ENCODE results near the gene P2RX6.

Gene P2RX6

DNA sequence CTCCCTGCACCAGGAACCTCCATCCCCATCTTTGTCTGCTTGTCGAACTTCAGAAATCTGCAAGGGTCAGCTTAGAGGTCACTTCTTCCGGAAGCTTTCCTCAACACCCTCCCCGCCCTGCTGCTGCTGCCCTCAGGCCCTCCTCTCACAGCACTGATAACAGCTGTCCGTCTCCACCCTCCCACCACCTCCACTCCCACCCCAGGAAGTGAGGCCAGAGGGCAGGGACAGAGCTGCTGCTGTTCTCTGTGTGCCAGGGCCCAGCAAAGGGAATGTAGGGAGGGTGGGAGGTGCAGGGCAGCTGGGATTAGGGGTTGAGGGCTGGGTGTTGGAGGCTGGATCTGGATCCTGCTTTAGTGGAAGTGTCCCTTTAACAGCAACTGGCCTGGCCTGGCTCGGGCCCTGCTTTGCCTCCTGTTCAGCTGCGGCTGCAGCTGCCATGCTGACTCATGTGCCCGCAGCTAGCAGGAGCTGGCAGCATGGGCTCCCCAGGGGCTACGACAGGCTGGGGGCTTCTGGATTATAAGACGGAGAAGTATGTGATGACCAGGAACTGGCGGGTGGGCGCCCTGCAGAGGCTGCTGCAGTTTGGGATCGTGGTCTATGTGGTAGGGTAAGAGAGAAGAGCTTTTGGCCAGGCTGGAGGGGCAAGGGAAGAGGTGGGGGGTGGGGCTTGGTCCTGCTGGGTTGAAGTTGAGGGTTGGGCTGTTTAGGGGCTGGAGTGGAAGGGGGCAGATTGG lies at the start of gene P2RX6:
Gene P2RX6 (plus strand): TSS at position 440 of the 740 bp plus-strand sequence. CDS start 10 bp downstream, at position 450.
- DNase-seq: peak; percentile 8 to 36

DNA sequence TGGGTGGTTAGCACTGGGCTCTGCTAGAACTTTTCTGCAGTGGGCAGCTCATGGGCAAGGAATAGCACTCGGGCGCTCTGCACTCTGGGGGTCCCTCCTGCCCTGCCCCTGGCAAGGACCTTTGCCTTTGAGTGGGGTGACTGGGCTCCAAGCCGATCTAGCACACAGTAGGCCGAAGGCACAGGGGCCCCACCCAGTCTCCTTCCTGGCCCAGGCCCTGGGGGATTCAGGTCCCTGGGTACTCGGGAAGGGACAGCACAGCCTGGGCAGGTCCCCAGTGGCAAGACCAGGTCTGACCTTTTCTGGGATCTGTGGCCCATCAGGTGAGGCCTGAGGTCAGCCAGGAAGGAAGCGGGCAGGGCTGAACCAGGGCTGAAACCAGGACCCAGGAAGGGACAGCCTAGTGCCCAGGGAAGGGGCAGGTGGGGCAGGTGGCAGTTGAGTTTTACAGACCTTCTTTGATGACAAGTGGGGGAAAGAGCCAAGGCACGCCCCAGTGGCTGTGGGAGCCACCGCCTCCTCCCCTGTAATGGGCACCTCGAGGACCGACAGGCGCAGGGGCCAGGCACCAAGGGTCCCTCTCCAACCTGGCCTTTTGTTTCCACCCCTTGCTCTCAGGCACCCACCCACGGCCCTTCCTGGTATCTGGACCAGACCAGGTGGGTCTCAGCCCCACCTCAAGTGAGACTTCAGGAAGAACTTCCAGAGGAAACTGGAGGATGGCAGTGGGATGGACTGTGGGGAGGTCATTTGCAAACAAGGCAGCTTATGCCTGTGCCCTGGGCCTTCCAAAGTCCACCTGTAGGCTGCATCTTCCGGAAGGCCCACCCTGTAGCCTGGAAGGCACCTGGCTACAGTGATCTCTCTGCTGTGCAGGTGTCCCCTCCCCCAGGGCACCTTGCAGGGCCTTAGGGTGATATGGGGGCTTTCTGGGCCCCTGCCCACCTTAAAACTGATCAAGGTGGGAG lies 48.8 kb upstream of the P2RX6 start:
- no peak for DNase-seq

DNA sequence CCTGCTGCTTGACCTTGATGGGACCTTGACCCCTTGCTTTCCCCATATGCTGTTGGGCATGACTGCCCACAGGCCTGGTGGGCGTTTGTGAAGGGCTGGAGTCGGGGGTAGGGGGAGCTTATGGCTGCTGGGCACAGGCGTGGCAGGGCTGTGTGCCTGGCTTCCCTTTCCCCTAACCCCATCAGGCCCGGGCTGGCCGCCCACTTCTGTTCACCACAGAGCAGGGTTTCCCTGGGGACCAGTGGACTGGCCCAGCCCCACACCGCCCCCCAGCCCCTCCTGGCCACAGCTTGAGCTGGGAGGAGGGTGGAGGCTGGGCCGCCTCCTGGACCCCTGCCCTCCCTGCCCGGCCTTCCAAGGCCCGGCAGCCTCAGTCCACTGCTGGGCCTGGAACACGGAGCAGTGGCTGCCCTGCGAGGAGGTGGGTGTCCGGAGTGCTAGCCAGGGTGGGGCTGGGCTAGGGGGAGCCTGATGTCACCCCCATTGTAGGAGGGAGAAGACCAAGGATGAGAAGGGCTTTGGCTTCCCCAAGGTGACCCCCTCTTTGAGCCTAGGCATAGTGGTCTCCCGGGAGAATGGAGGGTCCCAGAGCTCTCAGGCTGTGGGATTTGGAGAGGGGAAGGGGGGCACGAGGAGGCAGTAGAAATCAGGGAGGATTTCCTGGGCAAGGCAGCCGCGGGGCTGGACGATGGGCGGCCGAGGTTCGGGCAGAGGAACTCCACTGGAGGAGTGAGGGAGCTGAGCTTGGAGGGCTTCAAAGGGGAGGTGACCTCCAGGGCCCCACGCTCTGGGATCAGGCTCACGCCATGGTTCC lies 47.9 kb upstream of the P2RX6 start, which contains the start of gene AIFM3:
Gene AIFM3 (plus strand): TSS at position 373 of the 814 bp plus-strand sequence. CDS start 690 bp downstream, outside the sequence.
- DNase-seq: no peak

DNA sequence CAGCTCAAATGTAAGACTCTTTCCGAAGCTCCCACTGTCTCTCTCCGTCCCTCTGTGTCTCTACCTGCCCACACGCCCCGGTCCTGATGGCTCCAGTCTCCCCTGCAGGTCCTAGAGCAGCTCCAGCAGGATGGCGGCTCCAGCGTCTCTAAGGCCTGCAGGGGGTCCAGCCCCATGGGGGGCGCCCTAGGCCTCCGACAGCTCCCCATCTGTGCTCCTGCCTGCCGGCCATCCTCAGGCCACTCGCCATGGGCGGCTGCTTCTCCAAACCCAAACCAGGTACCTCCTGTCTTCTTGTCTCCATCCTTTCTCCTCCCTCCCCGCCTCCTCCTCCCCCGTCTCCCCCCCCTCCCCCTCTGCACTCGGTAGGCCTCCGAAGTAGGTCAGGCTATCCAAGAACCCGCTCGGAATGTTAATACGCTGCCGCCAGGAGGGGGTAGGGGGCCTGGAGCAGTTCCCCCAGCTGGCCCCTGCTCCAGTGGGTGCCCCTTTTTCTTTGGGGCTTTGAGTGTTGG lies 47.2 kb upstream of the P2RX6 start:
- no peak for DNase-seq

DNA sequence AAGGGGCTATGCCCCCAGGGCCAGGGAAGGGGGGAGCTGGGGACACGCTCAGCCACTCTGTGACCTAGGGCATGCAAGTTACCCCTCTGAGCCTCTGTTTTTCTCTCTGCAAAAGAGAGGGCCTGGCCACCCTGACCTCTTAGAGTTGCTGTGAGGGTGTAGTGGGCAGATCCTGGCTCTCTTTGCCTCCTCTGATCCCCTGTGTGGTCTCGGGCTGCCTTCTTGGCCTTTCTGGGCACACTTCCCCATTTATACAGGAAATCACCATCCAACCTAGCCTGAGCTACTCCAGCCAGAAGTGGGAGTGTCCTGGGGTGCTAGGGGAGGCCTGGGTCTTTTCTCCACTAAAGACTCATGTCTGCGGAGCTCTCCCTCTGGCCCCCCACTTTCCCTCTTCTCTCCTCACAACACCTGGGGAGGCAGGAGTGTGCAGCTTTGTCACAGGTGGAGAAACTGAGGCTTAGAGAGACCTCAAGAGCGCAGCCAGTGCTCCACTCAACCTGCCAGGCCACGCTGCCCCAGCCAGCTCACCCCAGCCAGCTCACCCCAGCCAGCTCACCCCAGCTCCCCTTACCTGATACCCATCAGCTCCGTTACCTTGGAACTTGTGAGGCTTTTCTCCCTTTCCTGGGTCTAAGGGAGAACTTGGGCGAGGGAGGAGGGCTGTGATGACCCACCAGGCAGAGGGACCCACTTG lies 46.5 kb upstream of the P2RX6 start:
- DNase-seq: peak; percentile 30 to 49

DNA sequence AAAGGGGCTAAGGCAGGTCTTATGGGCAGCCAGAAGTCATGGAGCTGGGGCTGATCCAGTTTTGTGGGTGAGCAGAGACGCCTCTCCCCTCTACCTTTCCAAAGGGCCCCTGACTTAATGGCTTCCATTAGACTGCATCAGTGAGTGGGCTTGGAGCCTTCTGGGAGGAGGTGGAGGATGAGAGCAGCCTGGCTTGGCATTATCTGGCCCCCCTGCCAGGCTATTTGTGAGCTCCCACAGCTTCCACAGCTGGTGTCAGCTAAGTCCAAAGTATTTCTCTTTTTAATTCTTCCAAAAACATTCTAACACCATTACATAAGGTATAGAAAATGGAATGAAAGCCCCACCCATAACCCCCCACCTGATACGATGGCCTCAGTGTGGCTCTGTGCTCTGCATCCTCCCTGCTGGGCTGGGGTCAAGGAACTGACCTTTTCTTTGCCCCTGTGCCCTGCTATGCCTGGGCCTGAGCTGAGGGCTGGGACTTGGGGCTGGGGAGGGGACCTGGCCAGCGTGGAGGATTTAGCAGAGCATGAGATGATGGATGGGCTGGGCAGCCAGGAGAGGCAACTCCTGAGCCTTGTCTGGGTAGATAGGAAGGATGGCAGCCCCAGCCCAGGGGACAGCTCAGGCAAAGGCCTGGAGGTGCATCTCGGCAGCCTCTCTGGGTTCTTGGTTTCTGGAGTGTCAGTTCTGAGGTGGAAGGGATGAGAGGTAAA lies 43.9 kb upstream of the P2RX6 start:
- no peak for DNase-seq

DNA sequence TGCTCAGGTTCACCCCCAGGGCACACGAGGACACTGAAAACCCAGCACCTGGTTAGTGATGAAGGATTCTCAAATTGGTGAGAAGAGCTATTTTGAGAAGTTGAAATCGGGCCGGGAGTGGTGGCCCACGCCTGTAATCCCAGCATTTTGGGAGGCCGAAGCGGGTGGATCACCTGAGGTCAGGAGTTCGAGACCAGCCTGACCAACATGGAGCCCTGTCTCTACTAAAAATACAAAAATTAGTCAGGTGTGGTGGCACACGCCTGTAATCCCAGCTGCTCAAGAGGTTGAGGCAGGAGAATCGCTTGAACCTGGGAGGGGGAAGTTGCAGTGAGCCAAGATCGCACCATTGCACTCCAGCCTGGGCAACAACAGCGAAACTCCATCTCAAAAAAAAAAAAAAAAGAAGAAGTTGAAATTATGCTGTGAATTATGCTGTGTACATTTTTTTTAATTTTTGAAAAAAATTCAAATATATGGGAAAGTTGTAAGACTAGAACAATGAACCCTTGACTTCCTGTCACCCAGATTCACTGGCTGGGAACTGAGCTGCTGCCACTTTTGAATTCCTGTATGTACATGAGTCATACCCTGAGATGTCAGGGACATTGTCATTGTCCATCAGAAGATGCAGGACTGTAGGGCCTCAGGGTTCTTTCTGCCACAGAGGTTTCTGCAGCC lies 42.8 kb upstream of the P2RX6 start:
- DNase-seq: peak; percentile 49 to 52

DNA sequence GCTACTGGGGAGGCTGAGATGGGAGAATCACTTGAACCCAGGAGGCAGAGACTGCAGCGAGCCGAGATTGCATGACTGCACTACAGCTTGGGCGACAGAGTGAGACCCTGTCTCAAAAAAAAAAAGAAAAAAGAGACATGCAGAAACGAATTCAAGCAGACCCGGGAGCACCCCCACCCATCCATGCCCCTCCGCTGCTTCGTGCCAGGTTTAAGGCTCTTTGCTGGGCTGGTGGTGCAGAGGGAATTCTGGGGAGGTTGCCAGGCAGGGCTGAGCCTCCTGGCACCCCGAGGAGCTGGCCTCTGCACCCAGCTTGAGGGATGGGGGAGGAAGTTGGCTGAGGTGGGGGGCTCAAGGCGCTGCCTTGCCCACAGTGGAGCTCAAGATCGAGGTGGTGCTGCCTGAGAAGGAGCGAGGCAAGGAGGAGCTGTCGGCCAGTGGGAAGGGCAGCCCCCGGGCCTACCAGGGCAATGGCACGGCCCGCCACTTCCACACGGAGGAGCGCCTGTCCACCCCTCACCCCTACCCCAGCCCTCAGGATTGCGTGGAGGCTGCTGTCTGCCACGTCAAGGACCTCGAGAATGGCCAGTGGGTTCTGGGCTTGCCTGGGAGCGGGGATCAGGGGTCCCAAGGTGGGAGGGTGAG lies 41.9 kb upstream of the P2RX6 start:
- no peak for DNase-seq

DNA sequence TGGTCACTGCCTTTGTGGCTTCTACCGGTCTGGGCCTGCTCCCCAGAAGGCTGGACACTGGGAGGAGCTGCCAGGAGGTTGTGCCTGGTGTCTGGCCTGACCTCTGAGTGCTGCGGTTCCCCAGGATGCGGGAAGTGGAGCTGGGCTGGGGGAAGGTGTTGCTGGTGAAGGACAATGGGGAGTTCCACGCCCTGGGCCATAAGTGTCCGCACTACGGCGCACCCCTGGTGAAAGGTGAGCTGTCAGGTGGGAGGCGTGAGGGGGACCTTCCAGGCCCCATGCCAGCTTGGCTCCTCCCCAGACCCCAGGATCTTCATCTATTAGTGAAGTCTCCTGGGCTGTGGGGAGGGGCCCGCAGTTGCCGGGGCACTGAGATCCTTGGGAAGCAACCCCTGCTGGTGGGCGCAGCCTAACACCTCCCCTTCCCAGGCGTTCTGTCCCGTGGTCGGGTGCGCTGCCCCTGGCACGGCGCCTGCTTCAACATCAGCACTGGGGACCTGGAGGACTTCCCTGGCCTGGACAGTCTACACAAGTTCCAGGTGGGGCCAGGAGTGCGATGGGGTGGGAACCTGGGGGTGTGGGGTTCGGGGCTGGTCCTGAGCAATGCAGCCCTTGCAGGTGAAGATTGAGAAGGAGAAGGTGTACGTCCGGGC lies 41.2 kb upstream of the P2RX6 start:
- DNase-seq: no peak

DNA sequence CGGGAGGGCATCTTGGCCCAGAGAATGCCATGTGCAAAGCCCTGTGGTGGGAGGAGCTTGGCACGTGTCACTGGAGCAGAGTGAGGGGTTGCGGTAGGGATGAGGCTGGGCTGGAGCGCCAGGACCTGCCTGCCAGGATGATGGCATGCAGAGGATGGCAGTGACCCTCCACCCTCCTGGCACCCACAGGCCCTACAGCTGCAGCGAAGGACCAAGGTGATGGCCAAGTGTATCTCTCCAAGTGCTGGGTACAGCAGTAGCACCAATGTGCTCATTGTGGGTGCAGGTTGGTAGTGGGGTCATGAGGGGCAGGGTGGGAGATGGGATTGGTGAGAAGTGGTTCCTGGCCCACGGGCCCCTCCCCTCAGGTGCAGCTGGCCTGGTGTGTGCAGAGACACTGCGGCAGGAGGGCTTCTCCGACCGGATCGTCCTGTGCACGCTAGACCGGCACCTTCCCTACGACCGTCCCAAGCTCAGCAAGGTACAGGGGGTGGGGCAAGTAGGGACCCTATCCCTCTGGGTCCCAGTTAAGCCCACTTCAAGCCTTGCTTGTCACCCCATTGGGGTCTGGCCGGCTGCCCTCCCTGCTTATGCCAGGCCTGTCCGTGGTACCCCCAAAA lies 40.5 kb upstream of the P2RX6 start:
- no peak for DNase-seq

DNA sequence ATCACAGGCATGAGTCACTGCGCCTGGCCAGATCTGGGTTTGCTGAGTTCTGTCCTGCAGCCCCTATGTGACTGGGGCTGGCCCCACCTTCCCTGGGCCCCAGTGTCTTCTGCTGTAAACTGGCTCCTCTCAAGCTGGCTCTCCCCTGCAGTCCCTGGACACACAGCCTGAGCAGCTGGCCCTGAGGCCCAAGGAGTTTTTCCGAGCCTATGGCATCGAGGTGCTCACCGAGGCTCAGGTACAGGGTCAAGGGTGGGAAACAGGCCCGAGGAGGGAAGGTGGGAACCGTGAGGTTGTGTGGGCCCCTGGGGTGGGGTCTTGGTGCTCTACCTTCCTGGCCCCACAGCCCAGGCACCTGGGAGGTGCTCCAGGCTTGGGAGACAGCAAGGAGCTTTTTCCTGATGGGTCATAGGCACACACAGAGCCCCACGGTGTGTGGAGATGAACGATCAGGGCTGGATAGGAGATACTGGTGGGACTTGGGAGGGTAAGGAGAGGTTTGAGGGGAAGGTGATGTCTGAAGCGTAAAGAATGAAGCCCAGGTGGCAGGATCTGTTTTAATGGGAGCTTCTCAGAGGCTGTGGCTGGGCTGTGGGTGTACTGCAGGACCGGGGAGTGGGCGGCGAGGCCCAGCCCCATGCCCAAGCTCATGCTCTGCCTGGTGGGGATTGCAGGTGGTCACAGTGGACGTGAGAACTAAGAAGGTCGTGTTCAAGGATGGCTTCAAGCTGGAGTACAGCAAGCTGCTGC lies 39.2 kb upstream of the P2RX6 start:
- no peak for DNase-seq

DNA sequence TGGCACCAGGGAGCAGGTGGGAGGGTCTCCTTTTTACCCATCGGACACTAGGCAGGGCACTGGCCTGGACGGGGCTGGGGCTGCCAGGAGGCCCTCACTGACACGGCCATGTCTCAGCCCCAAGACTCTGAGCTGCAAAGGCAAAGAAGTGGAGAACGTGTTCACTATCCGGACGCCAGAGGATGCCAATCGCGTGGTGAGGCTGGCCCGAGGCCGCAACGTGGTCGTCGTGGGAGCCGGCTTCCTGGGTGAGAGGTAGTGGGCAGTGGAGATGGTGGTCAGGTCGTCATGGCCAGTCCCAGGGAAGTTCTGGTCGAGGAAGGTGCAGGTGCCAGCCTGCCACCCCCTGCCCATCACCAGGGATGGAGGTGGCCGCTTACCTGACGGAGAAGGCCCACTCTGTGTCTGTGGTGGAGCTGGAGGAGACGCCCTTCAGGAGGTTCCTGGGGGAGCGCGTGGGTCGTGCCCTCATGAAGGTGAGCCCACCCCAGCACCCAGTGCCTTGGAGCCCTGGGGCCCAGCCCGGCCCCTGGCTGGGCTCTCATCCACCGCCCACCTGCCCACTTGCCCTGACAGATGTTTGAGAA lies 38.6 kb upstream of the P2RX6 start:
- no peak for DNase-seq

DNA sequence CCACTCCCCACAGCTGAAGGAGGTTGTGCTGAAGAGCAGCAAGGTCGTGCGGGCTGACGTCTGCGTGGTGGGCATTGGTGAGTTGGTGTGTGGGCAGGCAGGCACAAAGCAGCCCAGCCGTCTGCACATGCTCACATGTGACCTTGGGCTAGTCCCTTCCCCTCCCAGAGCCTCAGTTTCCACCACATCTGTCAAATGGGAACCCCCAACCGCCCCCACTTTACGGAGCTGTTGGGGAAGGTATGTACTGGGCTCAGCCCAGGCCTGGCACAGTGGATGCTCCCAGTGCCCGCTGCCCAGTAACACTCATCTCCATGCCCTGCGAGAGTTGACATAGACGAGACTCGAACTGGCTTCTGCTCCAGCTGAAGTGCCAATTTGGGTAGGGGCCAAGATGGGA lies 37.9 kb upstream of the P2RX6 start:
- no peak for DNase-seq

DNA sequence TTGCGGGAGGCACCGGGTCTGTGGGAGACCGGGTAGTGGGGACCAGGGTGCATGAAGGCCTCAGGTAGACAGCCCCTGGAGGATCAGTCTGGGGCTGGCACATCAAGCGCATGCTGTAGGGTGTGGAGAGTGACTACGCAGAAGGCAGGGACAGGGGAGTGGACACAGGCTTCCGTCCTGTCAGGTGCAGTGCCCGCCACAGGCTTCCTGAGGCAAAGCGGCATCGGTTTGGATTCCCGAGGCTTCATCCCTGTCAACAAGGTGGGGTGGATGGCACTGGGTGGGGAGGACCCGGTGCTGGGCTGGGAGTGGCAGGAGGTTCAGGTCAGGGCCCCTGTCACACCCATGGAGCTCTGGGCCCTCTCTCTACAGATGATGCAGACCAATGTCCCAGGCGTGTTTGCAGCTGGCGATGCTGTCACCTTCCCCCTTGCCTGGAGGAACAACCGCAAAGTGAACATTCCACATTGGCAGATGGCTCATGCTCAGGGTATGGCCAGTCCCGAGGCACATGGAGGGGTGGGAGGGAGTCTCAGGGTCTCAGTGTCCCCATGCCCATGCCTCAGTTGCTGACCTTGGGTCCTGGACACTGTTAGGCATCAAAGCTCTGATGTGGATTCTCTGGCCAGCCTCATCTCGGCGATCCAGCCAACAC lies 37.3 kb upstream of the P2RX6 start:
- no peak for DNase-seq

DNA sequence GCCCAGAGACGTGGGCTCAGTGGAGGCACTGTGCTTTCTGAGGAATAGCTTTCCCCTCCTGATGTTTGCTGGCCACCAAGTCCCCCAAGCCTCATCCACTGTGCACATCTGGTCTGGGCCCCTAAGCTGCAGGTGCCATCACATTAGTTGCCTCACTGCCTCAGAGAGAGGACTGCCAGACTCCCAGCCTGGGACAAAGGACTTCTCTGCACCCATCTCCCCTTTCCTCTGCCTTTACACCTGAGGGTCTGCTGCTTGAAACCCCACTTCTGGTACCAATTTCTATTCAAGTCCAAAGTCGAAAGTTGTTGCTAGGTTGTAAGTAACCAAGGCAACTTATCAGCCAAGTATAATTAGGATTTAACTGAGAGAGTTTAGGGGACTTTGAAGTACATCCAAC lies 36.5 kb upstream of the P2RX6 start:
- DNase-seq: no peak

DNA sequence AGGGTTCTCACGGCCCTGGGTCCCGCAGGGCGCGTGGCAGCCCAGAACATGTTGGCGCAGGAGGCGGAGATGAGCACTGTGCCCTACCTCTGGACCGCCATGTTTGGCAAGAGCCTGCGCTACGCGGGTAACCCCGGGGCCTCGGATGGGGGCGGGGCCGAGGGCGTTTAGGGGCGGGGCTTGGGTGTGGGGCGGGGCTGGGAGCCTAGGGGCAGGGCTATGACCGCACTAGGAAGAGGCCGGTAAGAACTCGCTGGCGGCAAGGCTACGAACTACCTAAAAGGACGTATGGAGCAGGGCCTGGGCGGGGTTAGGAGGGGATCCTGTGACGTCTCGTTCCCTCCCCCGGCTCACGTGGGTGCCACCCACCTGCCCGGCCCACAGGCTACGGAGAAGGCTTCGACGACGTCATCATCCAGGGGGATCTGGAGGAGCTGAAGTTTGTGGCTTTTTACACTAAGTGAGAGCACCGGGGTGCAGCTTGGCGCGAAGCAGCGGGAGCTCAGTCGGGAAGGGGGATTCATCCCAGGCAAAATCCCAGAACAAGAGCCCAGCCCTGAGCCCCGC lies 35.6 kb upstream of the P2RX6 start:
- DNase-seq: peak; percentile 73 to 80

DNA sequence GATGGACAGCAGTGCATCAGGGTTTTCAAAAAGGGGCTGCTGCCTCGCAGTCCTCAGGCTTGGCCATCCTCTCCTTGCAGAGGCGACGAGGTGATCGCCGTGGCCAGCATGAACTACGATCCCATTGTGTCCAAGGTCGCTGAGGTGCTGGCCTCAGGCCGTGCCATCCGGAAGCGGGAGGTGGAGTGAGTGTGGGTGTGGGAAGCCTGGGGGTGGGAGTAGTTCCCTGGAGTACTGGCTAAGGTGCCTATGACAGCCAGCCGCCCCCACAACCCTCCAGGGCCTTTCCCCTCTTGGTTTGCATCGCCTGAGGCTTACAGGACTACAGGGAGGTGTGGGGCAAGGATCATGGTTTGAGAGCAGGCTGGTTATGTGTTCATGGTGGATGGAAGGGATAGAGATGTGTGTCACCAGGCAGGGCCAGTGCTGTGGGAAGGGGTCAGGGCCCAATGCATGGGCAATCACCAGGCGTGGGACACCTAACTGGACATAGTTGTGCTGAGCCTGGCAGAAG lies 35.0 kb upstream of the P2RX6 start:
- DNase-seq: peak in 1 of 2 donors; percentile 77
